PFSK-1 (cell line): ENCODE data around the gene PLPP6.

Source experiments
- FOXP2 ChIP-seq: optimal IDR thresholded peaks from 2 replicates; pipeline ENCODE3; 2011; ENCODE audit warnings: borderline replicate concordance, control low read depth, inconsistent platforms; ENCODE audit not compliant: insufficient read depth; ENCODE audit errors: extremely low read length, extremely low read depth
- POLR2AphosphoS5 ChIP-seq: IDR thresholded peaks from 2 replicates; pipeline ENCODE4 v1.6.1; 2012; ENCODE audit warnings: low read depth, mild to moderate bottlenecking, control low read depth, low read length, moderate library complexity
- SIN3A ChIP-seq: IDR thresholded peaks from 2 replicates; pipeline ENCODE4 v1.6.1; 2012; ENCODE audit warnings: mild to moderate bottlenecking, low read length, moderate library complexity, borderline replicate concordance; ENCODE audit not compliant: insufficient read depth
- TAF1 ChIP-seq: IDR thresholded peaks from 2 replicates; pipeline ENCODE4 v1.6.1; 2012; ENCODE audit warnings: low read length, control low read depth, borderline replicate concordance; ENCODE audit not compliant: insufficient read depth
- TF ChIP-seq, protein P1 (sequence below), 2 experiments: IDR thresholded peaks; 2 replicates each; pipeline versions ENCODE4 v1.6.1 to v1.8.0; 2011 to 2012; ENCODE audit warnings: low read depth in 2 of 2, low read length in 2 of 2, control low read depth in 1 of 2, inconsistent platforms in 1 of 2, mild to moderate bottlenecking in 1 of 2, moderate library complexity in 1 of 2; ENCODE audit not compliant: insufficient read depth in 1 of 2

PLPP6 gene

DNA sequence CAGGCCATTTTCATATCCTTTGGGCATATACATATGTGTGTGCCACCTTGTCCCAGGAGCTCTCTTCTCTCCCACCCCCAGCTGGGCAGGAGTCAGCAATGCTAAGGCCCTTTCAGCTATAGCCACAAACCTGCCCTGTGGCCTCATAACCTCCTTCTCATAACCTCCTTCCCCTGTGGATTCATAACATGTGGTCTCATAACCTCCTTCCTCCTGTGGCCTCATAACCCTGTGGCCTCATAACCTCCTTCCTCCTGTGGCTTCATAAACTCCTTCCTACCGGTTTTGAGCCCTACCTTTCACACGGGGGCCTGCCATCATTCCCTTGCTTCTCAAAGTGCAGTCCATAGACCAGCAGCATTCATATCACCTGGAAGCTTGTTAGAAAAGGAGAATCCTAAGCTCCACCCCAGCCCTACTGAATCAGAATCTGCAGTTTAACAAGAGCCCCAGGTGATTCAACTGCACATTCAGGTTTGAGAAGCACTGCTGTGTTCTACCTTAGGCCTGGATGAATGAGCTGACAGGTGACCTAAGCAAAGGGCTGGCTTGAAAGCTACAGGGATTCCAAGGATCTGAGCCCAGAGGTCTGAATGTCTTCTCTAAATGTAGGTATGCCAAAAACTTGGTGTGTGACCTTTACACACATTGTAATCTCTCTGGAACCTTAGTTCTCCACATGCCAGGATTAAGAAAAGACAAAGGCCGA is 41.9 kb upstream of the PLPP6 start:
- TF ChIP-seq TAF1: no peak
- no peak for TF ChIP-seq POLR2AphosphoS5

- TF ChIP-seq, protein P1, sequence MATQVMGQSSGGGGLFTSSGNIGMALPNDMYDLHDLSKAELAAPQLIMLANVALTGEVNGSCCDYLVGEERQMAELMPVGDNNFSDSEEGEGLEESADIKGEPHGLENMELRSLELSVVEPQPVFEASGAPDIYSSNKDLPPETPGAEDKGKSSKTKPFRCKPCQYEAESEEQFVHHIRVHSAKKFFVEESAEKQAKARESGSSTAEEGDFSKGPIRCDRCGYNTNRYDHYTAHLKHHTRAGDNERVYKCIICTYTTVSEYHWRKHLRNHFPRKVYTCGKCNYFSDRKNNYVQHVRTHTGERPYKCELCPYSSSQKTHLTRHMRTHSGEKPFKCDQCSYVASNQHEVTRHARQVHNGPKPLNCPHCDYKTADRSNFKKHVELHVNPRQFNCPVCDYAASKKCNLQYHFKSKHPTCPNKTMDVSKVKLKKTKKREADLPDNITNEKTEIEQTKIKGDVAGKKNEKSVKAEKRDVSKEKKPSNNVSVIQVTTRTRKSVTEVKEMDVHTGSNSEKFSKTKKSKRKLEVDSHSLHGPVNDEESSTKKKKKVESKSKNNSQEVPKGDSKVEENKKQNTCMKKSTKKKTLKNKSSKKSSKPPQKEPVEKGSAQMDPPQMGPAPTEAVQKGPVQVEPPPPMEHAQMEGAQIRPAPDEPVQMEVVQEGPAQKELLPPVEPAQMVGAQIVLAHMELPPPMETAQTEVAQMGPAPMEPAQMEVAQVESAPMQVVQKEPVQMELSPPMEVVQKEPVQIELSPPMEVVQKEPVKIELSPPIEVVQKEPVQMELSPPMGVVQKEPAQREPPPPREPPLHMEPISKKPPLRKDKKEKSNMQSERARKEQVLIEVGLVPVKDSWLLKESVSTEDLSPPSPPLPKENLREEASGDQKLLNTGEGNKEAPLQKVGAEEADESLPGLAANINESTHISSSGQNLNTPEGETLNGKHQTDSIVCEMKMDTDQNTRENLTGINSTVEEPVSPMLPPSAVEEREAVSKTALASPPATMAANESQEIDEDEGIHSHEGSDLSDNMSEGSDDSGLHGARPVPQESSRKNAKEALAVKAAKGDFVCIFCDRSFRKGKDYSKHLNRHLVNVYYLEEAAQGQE (IDR thresholded peaks at IDR 0.05; ENCODE audit: insufficient read depth in 1 of 2, low read depth in 2 of 2, low read length in 2 of 2): no peak
- TF ChIP-seq TAF1: no peak
- TF ChIP-seq POLR2AphosphoS5: no peak
- TF ChIP-seq FOXP2: no peak
- TF ChIP-seq SIN3A: no peak
These were observed 41.1 kb upstream of the PLPP6 start for GRCh38 chr9:4620881-4621555.

DNA sequence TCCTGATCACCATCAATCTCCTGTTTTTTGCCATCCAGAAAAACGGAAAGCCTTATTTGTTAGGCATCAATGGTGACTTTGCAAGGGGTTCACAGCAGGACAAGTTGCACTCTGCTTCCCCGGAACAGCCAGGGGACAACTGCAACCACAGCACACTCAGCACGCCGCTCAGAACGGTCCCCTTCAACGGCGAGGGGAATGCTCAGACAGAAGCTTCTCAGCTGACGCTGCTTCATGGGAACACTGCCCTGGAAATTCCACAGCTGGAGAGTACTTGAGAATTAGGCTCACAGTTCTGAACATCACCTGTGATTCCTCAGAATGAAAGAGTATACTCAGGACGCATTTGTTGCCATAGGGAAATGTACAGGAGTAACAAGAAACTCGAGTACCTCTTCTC is 40.1 kb upstream of the PLPP6 start:
- no peak for TF ChIP-seq FOXP2
- TF ChIP-seq, protein P1 (IDR thresholded peaks at IDR 0.05; ENCODE audit: insufficient read depth in 1 of 2, low read depth in 2 of 2, low read length in 2 of 2): no peak
- TF ChIP-seq SIN3A: no peak
- no peak for TF ChIP-seq TAF1
- TF ChIP-seq POLR2AphosphoS5: no peak

DNA sequence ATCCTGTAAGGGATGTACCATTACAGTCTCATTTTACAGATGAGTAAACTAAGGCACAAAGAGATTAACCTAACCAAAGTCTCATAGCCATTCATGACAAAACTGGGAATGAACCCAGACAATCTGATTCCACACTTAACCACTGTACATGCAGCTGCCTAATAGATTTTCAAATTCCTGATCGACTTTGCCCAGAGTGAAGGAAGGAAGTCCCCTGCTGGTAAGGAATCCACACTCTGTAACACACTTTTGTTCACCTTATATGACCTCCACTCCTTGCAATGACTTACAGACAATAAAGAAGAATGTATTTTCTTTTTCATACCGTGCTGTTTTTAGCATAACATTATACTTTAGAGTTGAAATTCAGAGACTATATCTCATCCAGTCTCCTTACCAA is 31.3 kb upstream of the PLPP6 start:
- TF ChIP-seq SIN3A (no peak), TAF1 (no peak), POLR2AphosphoS5 (no peak), FOXP2 (no peak)
- TF ChIP-seq, protein P1 (IDR thresholded peaks at IDR 0.05; ENCODE audit: insufficient read depth in 1 of 2, low read depth in 2 of 2, low read length in 2 of 2): no peak

DNA sequence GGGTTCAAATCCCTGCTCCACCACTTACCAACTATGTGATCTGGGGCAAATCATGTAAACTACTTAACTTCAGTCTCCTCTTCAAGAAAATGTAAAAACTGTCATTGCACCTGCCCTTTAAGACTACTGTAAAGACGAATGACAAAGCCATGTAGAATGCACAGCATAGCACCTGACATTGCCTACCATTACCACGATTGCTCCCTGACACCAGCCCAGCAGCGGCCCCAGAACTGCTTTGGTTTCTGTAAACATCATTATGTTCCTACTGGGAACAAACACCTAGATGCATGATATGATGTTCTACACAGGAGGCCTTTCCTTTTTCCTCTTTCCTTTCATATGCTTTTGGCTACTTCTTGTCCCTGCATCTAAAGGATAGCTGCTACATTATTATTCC is 23.1 kb upstream of the PLPP6 start:
- TF ChIP-seq SIN3A (no peak), TAF1 (no peak), POLR2AphosphoS5 (no peak), FOXP2 (no peak)
- TF ChIP-seq, protein P1 (IDR thresholded peaks at IDR 0.05; ENCODE audit: insufficient read depth in 1 of 2, low read depth in 2 of 2, low read length in 2 of 2): no peak
